Small intestine (tissue), 7 donors: ENCODE data around the gene C14orf132. TPM values are rescaled to one million over a fixed set of nuclear protein-coding genes. Genes with fewer than 3 reads are reported as not detected.

Source experiments
- DNase-seq, 2 donors: peaks; one replicate each; pipeline versions ENCODE4 v3.0.0 to v3.0.0-alpha.2; 2013
- FAIRE-seq: peaks from 2 replicates; lab custom pipeline; 2012; peaks lifted over from hg19 to GRCh38; lab: Jason Lieb, UNC
- H3K27ac ChIP-seq, 3 donors: one replicate each; pipeline ENCODE4 v1.5.1; 2013; ENCODE audit warnings: low read length in 2 of 3, mild to moderate bottlenecking in 2 of 3, control low read depth in 1 of 3, inconsistent platforms in 1 of 3, low read depth in 1 of 3, moderate library complexity in 1 of 3
- H3K27me3 ChIP-seq, 3 donors: one replicate each; pipeline ENCODE4 v1.6.1; 2013; ENCODE audit warnings: low read length in 3 of 3, inconsistent platforms in 1 of 3; ENCODE audit not compliant: control insufficient read depth in 3 of 3, insufficient read depth in 3 of 3
- H3K36me3 ChIP-seq, 3 donors: one replicate each; pipeline ENCODE4 v1.6.1; 2013; ENCODE audit warnings: low read length in 3 of 3, inconsistent platforms in 1 of 3, low read depth in 1 of 3, mild to moderate bottlenecking in 1 of 3, moderate library complexity in 1 of 3; ENCODE audit not compliant: control insufficient read depth in 3 of 3, insufficient read depth in 2 of 3
- H3K4me1 ChIP-seq, 3 donors: one replicate each; pipeline ENCODE4 v1.6.1; 2013; ENCODE audit warnings: low read length in 2 of 3, inconsistent platforms in 1 of 3, low read depth in 1 of 3, mild to moderate bottlenecking in 1 of 3, moderate library complexity in 1 of 3; ENCODE audit not compliant: control insufficient read depth in 3 of 3, insufficient read depth in 2 of 3
- H3K4me3 ChIP-seq, 3 donors: one replicate each; pipeline ENCODE4 v1.5.1; 2013; ENCODE audit warnings: low read length in 3 of 3, control low read depth in 1 of 3, inconsistent platforms in 1 of 3, low read depth in 1 of 3, mild to moderate bottlenecking in 1 of 3, moderate library complexity in 1 of 3
- H3K9me3 ChIP-seq, 2 donors: one replicate each; pipeline ENCODE4 v1.6.1; 2013; ENCODE audit warnings: low read depth in 1 of 2, low read length in 1 of 2; ENCODE audit not compliant: control insufficient read depth in 2 of 2, insufficient read depth in 1 of 2
- WGBS, 3 donors: extraction: QIAGEN DNeasy Blood & Tissue Kit; methylation state at CpG; one replicate each; pipeline ENCODE4 v1.1.7; 2013; 5-methylcytosine and 5-hydroxymethylcytosine counted together
- polyA plus RNA-seq, 4 donors: library from polyadenylated mRNA; stranded (reverse) in 3 of 4; unstranded in 1 of 4; fragments of 200-250 nt in 3 of 4; fragments of 120-200 nt in 1 of 4; gene quantifications; one replicate each; pipeline versions ENCODE4 v1.2.1 to v1.2.3, GENCODE V29; 2013
- donor health status: healthy with polysubstance abuse.
- donor health status: control.
- donor health status: control.
- donor health status: Bipolar disorder and iron deficiency.
- donor health status: healthy.

C14orf132 gene
- polyA plus RNA-seq, 4 donors, result 0.45 to 10.1 (median 3.9) TPM

GRCh38 chr14:96117960-96118359, 78.8 kb downstream of the C14orf132 start:
- no peak for FAIRE-seq
- Histone ChIP-seq H3K9me3 (peaks cover 0 to 25% of the 10 kb centered on the region in 2 donors), H3K27ac (no peak overlapping the region), H3K27me3 (no peaks in the 10 kb centered on the region), H3K4me3 (no peak overlapping the region), H3K36me3 (no peaks in the 10 kb centered on the region), H3K4me1 (no peaks in the 10 kb centered on the region)
- DNase-seq, result no peak
- WGBS, 3 donors, result 85 to 86% (median 86%) methylated on average over 6 of the region's 6 CpGs

GRCh38 chr14:96118391-96118790, 79.2 kb downstream of the C14orf132 start:
- no peaks in the 10 kb centered on the region for H3K27me3 ChIP-seq
- no peak overlapping the region for H3K4me3 ChIP-seq
- no peaks in the 10 kb centered on the region for H3K4me1 ChIP-seq
- no peak overlapping the region for H3K27ac ChIP-seq
- WGBS, 3 donors, result 82 to 93% (median 88%) methylated on average over 3 of the region's 3 CpGs
- peaks cover 0 to 21% of the 10 kb centered on the region in 2 donors for H3K9me3 ChIP-seq
- DNase-seq (no peak), FAIRE-seq (no peak)
- H3K36me3 ChIP-seq, result no peaks in the 10 kb centered on the region

GRCh38 chr14:96119947-96120346, 80.8 kb downstream of the C14orf132 start:
- no peak overlapping the region for H3K27ac ChIP-seq
- WGBS, 3 donors, result 56 to 79% (median 78%) methylated on average over 2 of the region's 2 CpGs

GRCh38 chr14:96120392-96120791, 81.2 kb downstream of the C14orf132 start:
- FAIRE-seq (no peak), DNase-seq (no peak)
- peaks cover 0 to 14% of the 10 kb centered on the region in 2 donors for H3K9me3 ChIP-seq
- no peak overlapping the region for H3K4me3 ChIP-seq
- H3K4me1 ChIP-seq, result no peaks in the 10 kb centered on the region
- H3K27ac ChIP-seq, result peak overlapping the region in 1 of 3 donors; percentile 63
- H3K36me3 ChIP-seq, result no peaks in the 10 kb centered on the region
- 68 to 84% (median 80%) methylated on average over 3 of the region's 3 CpGs for WGBS, 3 donors
- H3K27me3 ChIP-seq, result no peaks in the 10 kb centered on the region

More at GRCh38 chr14:96119947-96120346, 80.8 kb downstream of the C14orf132 start:
- Histone ChIP-seq H3K9me3 (peaks cover 0 to 15% of the 10 kb centered on the region in 2 donors), H3K4me3 (no peak overlapping the region), H3K27me3 (no peaks in the 10 kb centered on the region), H3K36me3 (no peaks in the 10 kb centered on the region), H3K4me1 (no peaks in the 10 kb centered on the region)
- DNase-seq, result no peak
- FAIRE-seq, result no peak

- no peaks in the 10 kb centered on the region for H3K36me3 ChIP-seq
- H3K4me1 ChIP-seq, result no peaks in the 10 kb centered on the region
- no peak for DNase-seq
- H3K27ac ChIP-seq, result peak overlapping the region in 1 of 3 donors; percentile 18
- no peak overlapping the region for H3K4me3 ChIP-seq
- 78 to 84% (median 80%) methylated on average over 4 of the region's 4 CpGs for WGBS, 3 donors
- no peaks in the 10 kb centered on the region for H3K27me3 ChIP-seq
- no peak for FAIRE-seq
- H3K9me3 ChIP-seq, result peaks cover 0 to 14% of the 10 kb centered on the region in 2 donors
Measured at GRCh38 chr14:96120941-96121340, 81.8 kb downstream of the C14orf132 start.

- peaks cover 0 to 4% (median 0%) of the 10 kb centered on the region in 3 donors for H3K4me1 ChIP-seq
- no peak overlapping the region for H3K4me3 ChIP-seq
- H3K9me3 ChIP-seq, result peaks cover 0 to 14% of the 10 kb centered on the region in 2 donors
- 79 to 83% (median 82%) methylated on average over 4 of the region's 4 CpGs for WGBS, 3 donors
- peak overlapping the region in 1 of 3 donors; percentile 78 for H3K27ac ChIP-seq
- H3K36me3 ChIP-seq, result no peaks in the 10 kb centered on the region
- FAIRE-seq (no peak), DNase-seq (no peak)
- H3K27me3 ChIP-seq, result no peaks in the 10 kb centered on the region
Measured at GRCh38 chr14:96121660-96122395, 82.7 kb downstream of the C14orf132 start.

GRCh38 chr14:96122496-96122895, 83.3 kb downstream of the C14orf132 start:
- no peak for FAIRE-seq
- H3K27ac ChIP-seq, result peak overlapping the region in 1 of 3 donors; percentile 78

GRCh38 chr14:96125536-96125935, 86.4 kb downstream of the C14orf132 start:
- WGBS, 3 donors, result 15 to 27% (median 19%) methylated on average over 3 of the region's 3 CpGs
- Histone ChIP-seq H3K27me3 (peaks cover 0 to 2% (median 0%) of the 10 kb centered on the region in 3 donors), H3K4me3 (no peak overlapping the region), H3K36me3 (no peaks in the 10 kb centered on the region), H3K9me3 (no peaks in the 10 kb centered on the region), H3K27ac (peak overlapping the region in 1 of 3 donors; percentile 32), H3K4me1 (peaks cover 0 to 7% (median 0%) of the 10 kb centered on the region in 3 donors)
- no peak for DNase-seq
- FAIRE-seq, result no peak

More at GRCh38 chr14:96122496-96122895, 83.3 kb downstream of the C14orf132 start:
- 56 to 82% (median 78%) methylated on average over 6 of the region's 6 CpGs for WGBS, 3 donors
- Histone ChIP-seq H3K36me3 (no peaks in the 10 kb centered on the region), H3K4me1 (peaks cover 0 to 7% (median 0%) of the 10 kb centered on the region in 3 donors), H3K27me3 (no peaks in the 10 kb centered on the region), H3K4me3 (no peak overlapping the region), H3K9me3 (peaks cover 0 to 7% of the 10 kb centered on the region in 2 donors)
- DNase-seq, result no peak
